Subcutaneous abdominal adipose tissue (tissue), 5 donors: ENCODE data around the gene NBPF26.
A peak's percentile ranks its signal among the peaks of the same experiment; 100 is the strongest.
"Not testable (repeated sequence)": the region's sequence is repeated elsewhere in the genome, so short reads cannot be mapped to it uniquely, and the experiment has no call there.

Experiments used
- H3K27ac ChIP-seq: one replicate; pipeline ENCODE4 v1.7.0; 2013; ENCODE audit warnings: low read depth, mild to moderate bottlenecking, inconsistent platforms, low read length, moderate library complexity
- H3K27me3 ChIP-seq, 5 donors: one replicate each; pipeline ENCODE4 v1.7.0; 2013; ENCODE audit warnings: low read length in 5 of 5, inconsistent platforms in 1 of 5; ENCODE audit not compliant: control insufficient read depth in 5 of 5, insufficient read depth in 4 of 5
- H3K36me3 ChIP-seq, 5 donors: one replicate each; pipeline ENCODE4 v1.7.0; 2013; ENCODE audit warnings: low read length in 5 of 5; ENCODE audit not compliant: control insufficient read depth in 5 of 5, insufficient read depth in 5 of 5
- H3K4me1 ChIP-seq, 5 donors: one replicate each; pipeline ENCODE4 v1.7.0; 2013; ENCODE audit warnings: low read length in 5 of 5, mild to moderate bottlenecking in 3 of 5, moderate library complexity in 1 of 5; ENCODE audit not compliant: control insufficient read depth in 5 of 5, insufficient read depth in 5 of 5
- H3K4me3 ChIP-seq, 5 donors: one replicate each; pipeline ENCODE4 v1.7.0; 2013; ENCODE audit warnings: low read length in 5 of 5, low read depth in 1 of 5
- H3K9ac ChIP-seq, 5 donors: one replicate each; pipeline ENCODE4 v1.7.0; 2013; ENCODE audit warnings: low read length in 5 of 5, mild to moderate bottlenecking in 4 of 5, moderate library complexity in 3 of 5
- H3K9me3 ChIP-seq, 5 donors: one replicate each; pipeline ENCODE4 v1.7.0; 2013; ENCODE audit warnings: low read length in 5 of 5; ENCODE audit not compliant: control insufficient read depth in 5 of 5
- donor health status: healthy.
- donor health status: healthy.
- donor health status: healthy.
- donor health status: healthy.
- donor health status: healthy.

Gene NBPF26

GRCh38 chr1:120769090-120769489 lies 45.3 kb downstream of the NBPF26 start:
- H3K4me3 ChIP-seq, H3K9me3 ChIP-seq, H3K27me3 ChIP-seq, H3K4me1 ChIP-seq, H3K9ac ChIP-seq, H3K36me3 ChIP-seq, H3K27ac ChIP-seq: not testable (repeated sequence)

GRCh38 chr1:120805452-120805851 lies 81.7 kb downstream of the NBPF26 start:
- not testable (repeated sequence) for H3K4me1 ChIP-seq, H3K36me3 ChIP-seq, H3K4me3 ChIP-seq, H3K27ac ChIP-seq, H3K27me3 ChIP-seq, H3K9ac ChIP-seq, H3K9me3 ChIP-seq

- not testable (repeated sequence) for H3K9me3 ChIP-seq, H3K9ac ChIP-seq, H3K36me3 ChIP-seq, H3K4me1 ChIP-seq, H3K27ac ChIP-seq, H3K4me3 ChIP-seq, H3K27me3 ChIP-seq
These were observed 88.1 kb downstream of the NBPF26 start for GRCh38 chr1:120811822-120812221.

GRCh38 chr1:120825051-120825450 lies 101.3 kb downstream of the NBPF26 start:
- not testable (repeated sequence) for H3K4me1 ChIP-seq, H3K4me3 ChIP-seq, H3K9ac ChIP-seq, H3K27me3 ChIP-seq, H3K36me3 ChIP-seq, H3K27ac ChIP-seq, H3K9me3 ChIP-seq

GRCh38 chr1:120826623-120827022 lies 102.9 kb downstream of the NBPF26 start:
- not testable (repeated sequence) for H3K9ac ChIP-seq, H3K4me3 ChIP-seq

GRCh38 chr1:120844186-120844944 lies 120.6 kb downstream of the NBPF26 start:
- H3K4me3 ChIP-seq = peak overlapping the region in 4 of 5 donors; percentile 50 to 69 (median 59)
- H3K27ac ChIP-seq, H3K4me1 ChIP-seq, H3K27me3 ChIP-seq, H3K36me3 ChIP-seq, H3K9me3 ChIP-seq: not testable (repeated sequence)
- H3K9ac ChIP-seq = peak overlapping the region in 2 of 5 donors; percentile 25 to 60

More at GRCh38 chr1:120826623-120827022, 102.9 kb downstream of the NBPF26 start:
- not testable (repeated sequence) for H3K4me1 ChIP-seq, H3K36me3 ChIP-seq, H3K27ac ChIP-seq, H3K9me3 ChIP-seq, H3K27me3 ChIP-seq

- not testable (repeated sequence) for H3K27me3 ChIP-seq, H3K36me3 ChIP-seq, H3K4me3 ChIP-seq, H3K27ac ChIP-seq, H3K9me3 ChIP-seq, H3K4me1 ChIP-seq, H3K9ac ChIP-seq
These were observed 121.2 kb downstream of the NBPF26 start for GRCh38 chr1:120844945-120845330.

- not testable (repeated sequence) for H3K4me1 ChIP-seq, H3K27me3 ChIP-seq, H3K27ac ChIP-seq, H3K36me3 ChIP-seq, H3K9me3 ChIP-seq, H3K9ac ChIP-seq
- H3K4me3 ChIP-seq = peak overlapping the region in 2 of 5 donors; percentile 48 to 52
These were observed 125.9 kb downstream of the NBPF26 start for GRCh38 chr1:120849400-120850286.

GRCh38 chr1:120850287-120850536 lies 126.5 kb downstream of the NBPF26 start:
- H3K4me1 ChIP-seq, H3K36me3 ChIP-seq, H3K9me3 ChIP-seq, H3K27ac ChIP-seq, H3K27me3 ChIP-seq, H3K9ac ChIP-seq: not testable (repeated sequence)
- H3K4me3 ChIP-seq = peak overlapping the region in 4 of 5 donors; percentile 47 to 59 (median 50)

GRCh38 chr1:120850537-120851421 lies 127.0 kb downstream of the NBPF26 start:
- not testable (repeated sequence) for H3K9me3 ChIP-seq, H3K36me3 ChIP-seq, H3K27me3 ChIP-seq, H3K27ac ChIP-seq, H3K4me1 ChIP-seq
- peak overlapping the region in 1 of 5 donors; percentile 53 for H3K9ac ChIP-seq
- peak overlapping the region; percentile 40 to 70 (median 48) for H3K4me3 ChIP-seq
